ENCODE results near the gene ZNF165.
"Not testable (repeated sequence)": the region's sequence is repeated elsewhere in the genome, so short reads cannot be mapped to it uniquely, and the experiment has no call there.

Gene ZNF165

GRCh38 chr6:28080381-28080630 lies at the start of gene ZNF165:
TSS of gene ZNF165 (plus strand) at chr6:28080568. CDS start at chr6:28085481, 4,913 bp downstream.
- DNase-seq (ENCODE audit: low read depth in 2 of 2), result not testable (repeated sequence)

DNA sequence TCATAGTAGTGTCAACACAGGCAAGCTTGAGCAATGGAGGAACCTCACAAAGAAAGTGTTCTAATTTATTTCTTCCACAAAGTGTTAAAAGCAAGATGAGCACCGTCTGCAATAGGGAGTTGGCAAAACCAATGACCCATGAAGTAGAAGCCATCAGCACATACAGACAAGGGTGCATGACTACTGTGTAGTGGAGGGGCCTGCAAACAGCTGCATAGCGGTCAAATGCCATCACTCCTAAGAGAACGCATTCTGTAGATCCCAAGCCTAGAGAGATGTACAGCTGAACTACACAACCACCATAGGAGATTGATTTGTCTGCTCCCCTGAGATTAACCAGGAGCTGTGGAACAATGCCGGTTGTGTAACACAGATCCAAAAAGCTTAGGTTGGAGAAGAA lies 26.8 kb upstream of the ZNF165 start:
- DNase-seq (ENCODE audit: low read depth in 2 of 2), result no peak

GRCh38 chr6:28060405-28060804 lies 20.0 kb upstream of the ZNF165 start:
- no peak for DNase-seq (ENCODE audit: low read depth in 2 of 2)

- DNase-seq (ENCODE audit: low read depth in 2 of 2), result no peak
Observed at GRCh38 chr6:28064272-28064671, 16.1 kb upstream of the ZNF165 start.

- DNase-seq (ENCODE audit: low read depth in 2 of 2), result no peak
Observed at GRCh38 chr6:28068067-28068466, 12.3 kb upstream of the ZNF165 start.

DNA sequence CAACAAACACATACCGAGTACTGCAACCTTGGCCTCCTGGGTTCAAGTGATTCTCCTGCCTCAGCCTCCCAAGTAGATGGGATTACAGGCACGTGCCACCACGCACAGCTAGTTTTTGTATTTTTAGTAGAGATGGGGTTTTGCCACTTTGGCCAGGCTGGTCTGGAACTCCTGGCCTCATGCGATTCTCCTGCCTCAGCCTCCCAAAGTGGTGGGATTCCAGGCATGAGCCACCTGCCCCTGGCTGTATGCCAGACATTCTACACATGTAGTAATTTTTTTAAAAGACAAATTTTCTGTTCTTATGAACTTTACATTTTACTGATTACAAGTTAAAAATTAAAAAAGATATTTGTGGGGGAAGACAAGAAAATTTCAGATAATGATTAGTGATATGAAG lies 9.4 kb upstream of the ZNF165 start:
- DNase-seq (ENCODE audit: low read depth in 2 of 2), result not testable (repeated sequence)

DNA sequence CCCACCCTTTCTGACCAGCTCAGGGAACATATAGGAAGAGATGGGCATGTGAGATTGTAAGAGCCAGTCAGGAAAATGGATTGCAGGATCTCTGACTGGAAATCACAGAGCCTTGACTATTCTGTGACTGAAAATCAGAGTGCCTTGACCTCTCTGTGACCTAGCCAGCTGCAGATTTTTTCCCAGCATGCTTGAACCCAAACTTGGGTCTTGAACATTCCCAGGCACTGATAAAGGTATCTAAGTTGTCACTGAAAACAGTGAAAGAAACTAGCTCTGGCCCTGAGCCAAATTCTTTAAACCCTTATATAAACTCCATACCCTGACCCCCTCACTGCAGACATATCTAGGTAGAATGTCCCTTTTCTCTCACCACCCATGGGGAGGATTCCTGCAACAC lies 2.3 kb upstream of the ZNF165 start:
- no peak for DNase-seq (ENCODE audit: low read depth in 2 of 2)

- DNase-seq (ENCODE audit: low read depth in 2 of 2), result no peak
Observed at GRCh38 chr6:28078836-28079235, 1.5 kb upstream of the ZNF165 start.

GRCh38 chr6:28080631-28081485 lies 490 bp downstream of the ZNF165 start:
- peak; percentile 76 to 80 for DNase-seq (ENCODE audit: low read depth in 2 of 2)

DNA sequence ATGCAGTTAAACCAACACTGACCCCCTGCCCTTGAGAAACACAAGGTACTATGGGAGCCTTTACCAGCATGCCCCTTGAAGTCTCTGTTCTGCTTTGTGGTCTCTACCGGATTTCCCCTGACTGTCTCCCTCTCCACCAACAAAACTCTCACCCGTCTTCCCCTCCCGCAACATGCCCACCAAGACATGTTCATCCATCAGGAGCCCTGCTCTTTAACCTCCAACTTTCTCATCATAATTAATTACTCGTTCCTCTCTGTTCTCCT lies 1.1 kb downstream of the ZNF165 start:
- DNase-seq (ENCODE audit: low read depth in 2 of 2), result peak in 1 of 2 donors; percentile 16

DNA sequence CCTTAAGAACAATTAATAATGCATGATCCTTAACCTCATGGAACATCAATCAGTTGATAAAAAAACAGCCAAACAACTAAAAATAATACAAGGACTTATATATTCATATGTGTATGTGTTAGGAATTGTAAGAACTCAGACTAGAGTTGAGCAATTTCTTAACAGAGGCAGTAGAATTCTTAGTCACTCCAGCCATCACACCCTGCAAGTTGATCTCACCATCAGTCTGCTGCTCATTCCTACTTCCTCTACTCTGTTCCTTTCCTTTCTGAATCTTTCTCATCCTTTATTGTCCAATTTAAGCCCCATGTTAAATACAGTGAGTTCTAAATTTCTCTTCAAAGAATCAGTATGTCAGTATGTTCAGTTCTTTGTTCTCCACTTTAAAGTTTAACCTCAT lies 2.6 kb downstream of the ZNF165 start:
- DNase-seq (ENCODE audit: low read depth in 2 of 2), result no peak

DNA sequence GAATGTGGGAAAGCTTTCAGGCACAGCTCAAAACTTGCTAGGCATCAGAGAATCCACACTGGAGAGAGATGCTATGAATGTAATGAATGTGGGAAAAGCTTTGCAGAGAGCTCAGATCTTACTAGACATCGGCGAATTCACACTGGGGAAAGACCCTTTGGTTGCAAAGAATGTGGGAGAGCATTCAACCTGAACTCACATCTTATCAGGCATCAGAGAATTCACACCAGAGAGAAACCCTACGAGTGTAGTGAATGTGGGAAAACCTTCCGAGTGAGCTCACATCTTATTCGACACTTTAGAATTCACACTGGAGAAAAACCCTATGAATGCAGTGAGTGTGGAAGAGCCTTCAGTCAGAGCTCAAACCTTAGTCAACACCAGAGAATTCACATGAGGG lies 8.7 kb downstream of the ZNF165 start:
- no peak for DNase-seq (ENCODE audit: low read depth in 2 of 2)

- DNase-seq (ENCODE audit: low read depth in 2 of 2), result no peak
Observed at GRCh38 chr6:28090917-28091586, 10.7 kb downstream of the ZNF165 start.

DNA sequence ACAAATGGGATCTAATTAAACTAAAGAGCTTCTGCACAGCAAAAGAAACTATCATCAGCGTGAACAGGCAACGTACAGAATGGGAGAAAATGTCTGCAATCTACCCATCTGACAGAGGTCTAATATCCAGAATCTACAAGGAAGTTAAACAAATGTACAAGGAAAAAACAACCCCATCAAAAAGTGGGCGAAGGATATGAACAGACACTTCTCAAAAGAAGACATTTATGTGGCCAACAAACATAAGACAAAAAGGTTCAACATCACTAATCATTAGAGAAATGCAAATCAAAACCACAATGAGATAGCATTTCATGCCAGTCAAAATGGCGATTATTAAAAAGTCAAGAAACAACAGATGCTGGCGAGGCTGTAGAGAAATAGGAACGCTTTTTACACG lies 21.9 kb downstream of the ZNF165 start:
- not testable (repeated sequence) for DNase-seq (ENCODE audit: low read depth in 2 of 2)

GRCh38 chr6:28102699-28103098 lies 22.3 kb downstream of the ZNF165 start:
- not testable (repeated sequence) for DNase-seq (ENCODE audit: low read depth in 2 of 2)

DNA sequence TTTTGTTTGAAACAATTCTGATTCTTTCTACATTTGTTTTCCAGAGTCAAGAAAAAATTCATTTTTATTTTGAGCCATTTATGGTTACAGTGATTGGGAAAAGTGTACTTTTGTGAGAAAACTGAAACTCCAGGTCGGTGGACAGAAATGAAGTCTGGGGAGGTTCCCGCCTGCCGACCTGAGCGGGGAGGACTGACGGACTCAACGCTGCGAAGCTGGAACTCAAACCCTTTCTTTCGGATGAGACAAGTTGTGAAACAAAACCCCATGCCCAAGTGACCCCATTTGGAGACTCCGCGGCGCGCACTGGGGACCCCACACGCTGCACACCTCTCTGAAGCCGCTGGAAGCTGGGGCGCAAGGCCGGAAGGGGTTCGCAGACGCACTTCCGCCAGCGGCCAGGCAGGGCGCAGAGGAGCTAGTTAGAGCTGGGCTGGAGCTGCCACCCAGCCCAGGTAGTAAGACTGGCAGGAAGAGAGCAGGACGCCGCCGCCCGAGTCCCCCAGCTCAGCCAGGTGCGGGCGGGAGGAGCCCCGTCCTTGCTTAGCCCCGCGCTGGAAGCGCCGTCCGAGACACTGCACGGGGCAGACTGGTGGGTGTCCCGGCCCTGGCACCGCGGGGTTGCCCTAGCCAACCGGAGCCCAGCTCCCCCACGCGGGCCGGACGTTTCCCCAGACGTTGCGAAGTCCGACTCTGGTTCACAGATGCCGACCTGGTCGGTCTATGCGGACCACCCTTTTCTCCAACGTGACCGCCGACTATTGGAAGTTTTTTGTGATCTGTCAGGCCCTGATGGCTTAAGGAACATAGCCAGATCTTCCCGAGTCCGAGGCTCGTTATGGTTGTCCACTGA lies 24.2 kb downstream of the ZNF165 start:
- DNase-seq (ENCODE audit: low read depth in 2 of 2), result peak; percentile 69 to 70

- no peak for DNase-seq (ENCODE audit: low read depth in 2 of 2)
Observed at GRCh38 chr6:28105245-28105639, 24.9 kb downstream of the ZNF165 start.

DNA sequence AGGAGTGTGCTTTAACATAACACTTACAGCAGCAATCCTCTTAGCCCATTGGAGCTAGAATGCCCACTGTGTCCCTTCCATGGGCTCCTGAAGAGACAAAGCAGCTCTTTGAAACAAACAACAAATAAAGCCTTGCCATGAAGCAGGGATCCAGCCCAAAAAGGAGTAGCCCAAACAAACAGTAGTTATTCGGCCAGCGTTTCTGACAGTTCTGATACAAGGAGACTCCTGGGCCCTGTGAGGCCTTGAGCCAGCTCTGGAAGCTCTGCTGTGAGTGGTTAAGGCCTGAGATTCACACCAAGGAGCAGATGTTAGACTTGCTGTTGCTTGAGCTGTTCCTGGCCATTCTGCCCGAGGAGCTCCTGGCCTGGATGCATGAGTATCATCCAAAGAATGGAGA lies 27.1 kb downstream of the ZNF165 start:
- DNase-seq (ENCODE audit: low read depth in 2 of 2), result no peak

DNA sequence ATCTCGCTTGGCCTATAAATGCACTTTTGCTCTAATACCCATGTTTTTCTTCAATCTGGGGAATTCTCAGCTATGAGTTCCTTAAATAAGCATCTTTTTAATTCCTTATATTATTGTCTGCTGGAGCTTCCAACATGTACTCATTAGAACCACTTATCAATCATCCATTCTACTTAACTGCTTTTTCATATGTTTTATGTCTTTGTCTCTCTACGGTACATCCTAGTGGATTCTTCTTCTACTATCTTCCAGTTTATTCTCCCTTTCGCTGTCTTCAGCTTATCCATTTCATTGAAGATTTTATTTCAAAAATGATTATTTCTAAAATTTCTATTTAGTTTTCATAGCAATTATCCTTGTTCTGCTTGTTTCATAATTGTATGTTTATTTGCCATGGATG lies 31.6 kb downstream of the ZNF165 start:
- no peak for DNase-seq (ENCODE audit: low read depth in 2 of 2)

- DNase-seq (ENCODE audit: low read depth in 2 of 2), result no peak
Observed at GRCh38 chr6:28115799-28116198, 35.4 kb downstream of the ZNF165 start.

- no peak for DNase-seq (ENCODE audit: low read depth in 2 of 2)
Observed at GRCh38 chr6:28117386-28118050, 37.1 kb downstream of the ZNF165 start.

- DNase-seq (ENCODE audit: low read depth in 2 of 2), result no peak
Observed at GRCh38 chr6:28118217-28118616, 37.8 kb downstream of the ZNF165 start.
